Omental fat pad (tissue), 4 donors: ENCODE measurements around the gene GLYAT. TPM values are rescaled to one million over a fixed set of nuclear protein-coding genes. Genes with fewer than 3 reads are reported as not detected.

Experiments
- ATAC-seq: fragments of 150-250 bp; one replicate; pipeline ENCODE4 v1.9.1; 2016; ENCODE audit warnings: mild to moderate bottlenecking, moderate library complexity; ENCODE audit not compliant: low FRiP score
- DNase-seq: peaks from one replicate; pipeline ENCODE4 v3.0.0-alpha.2; 2019; ENCODE audit warnings: low spot score
- total RNA-seq, 4 donors: library from RNA; depleted of rRNA; stranded (reverse); fragments of >200 nt; gene quantifications; one replicate each; pipeline ENCODE4 v1.1.0, GENCODE V29; 2016
- TF ChIP-seq, protein P1 (sequence below), 3 donors: fragments of 450-650 bp; IDR thresholded peaks; one replicate each; pipeline ENCODE4 v1.5.1; 2016 to 2017; ENCODE audit warnings: antibody characterized with exemption in 3 of 3, mild to moderate bottlenecking in 3 of 3, moderate library complexity in 2 of 3

Gene GLYAT
- total RNA-seq, 4 donors from 2014 or later, result 1.2 to 4.9 (median 3.8) TPM

DNA sequence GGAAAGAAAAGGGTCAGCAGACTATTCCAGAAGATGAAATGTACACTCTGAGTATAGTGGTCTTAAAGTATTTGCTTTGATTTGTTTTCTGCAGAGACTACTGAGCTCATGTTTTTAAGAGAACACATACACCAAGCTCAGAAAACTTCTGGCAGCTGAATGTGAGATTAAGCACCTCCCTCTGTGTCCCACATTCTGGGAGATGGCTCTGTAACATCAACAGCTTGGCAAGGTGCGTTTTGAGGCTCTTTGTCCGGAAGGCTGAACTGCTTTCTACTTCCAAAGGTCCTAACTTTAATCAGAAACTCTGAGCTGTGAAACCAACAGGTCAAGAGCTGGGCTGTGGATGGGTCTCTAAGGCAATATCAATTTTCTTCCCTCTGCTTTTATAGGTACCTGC lies 36.4 kb upstream of the GLYAT start:
- TF ChIP-seq, protein P1, sequence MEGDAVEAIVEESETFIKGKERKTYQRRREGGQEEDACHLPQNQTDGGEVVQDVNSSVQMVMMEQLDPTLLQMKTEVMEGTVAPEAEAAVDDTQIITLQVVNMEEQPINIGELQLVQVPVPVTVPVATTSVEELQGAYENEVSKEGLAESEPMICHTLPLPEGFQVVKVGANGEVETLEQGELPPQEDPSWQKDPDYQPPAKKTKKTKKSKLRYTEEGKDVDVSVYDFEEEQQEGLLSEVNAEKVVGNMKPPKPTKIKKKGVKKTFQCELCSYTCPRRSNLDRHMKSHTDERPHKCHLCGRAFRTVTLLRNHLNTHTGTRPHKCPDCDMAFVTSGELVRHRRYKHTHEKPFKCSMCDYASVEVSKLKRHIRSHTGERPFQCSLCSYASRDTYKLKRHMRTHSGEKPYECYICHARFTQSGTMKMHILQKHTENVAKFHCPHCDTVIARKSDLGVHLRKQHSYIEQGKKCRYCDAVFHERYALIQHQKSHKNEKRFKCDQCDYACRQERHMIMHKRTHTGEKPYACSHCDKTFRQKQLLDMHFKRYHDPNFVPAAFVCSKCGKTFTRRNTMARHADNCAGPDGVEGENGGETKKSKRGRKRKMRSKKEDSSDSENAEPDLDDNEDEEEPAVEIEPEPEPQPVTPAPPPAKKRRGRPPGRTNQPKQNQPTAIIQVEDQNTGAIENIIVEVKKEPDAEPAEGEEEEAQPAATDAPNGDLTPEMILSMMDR (IDR thresholded peaks at IDR 0.05), result no peak
- DNase-seq (no peak), ATAC-seq (no peak)

DNA sequence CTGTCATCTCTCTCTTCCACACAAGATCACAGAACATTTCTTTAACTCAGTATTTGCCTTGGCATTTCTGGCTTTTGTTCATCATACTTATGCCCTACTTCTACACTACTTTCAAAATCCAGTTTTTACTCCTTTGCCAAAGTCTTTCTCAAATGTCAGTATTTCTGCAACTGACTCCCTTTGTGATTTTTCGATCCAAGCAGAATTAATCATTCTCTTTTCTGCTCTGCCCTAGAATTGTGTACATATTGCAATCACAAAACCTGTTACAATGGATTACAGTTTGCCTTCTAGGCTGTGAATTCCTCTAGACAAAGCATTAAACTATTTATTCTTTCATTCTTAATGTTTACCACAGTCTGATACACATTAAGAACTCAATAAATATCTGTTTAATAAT lies 33.3 kb upstream of the GLYAT start:
- ATAC-seq, result no peak
- no peak for DNase-seq
- TF ChIP-seq, protein P1 (IDR thresholded peaks at IDR 0.05), result no peak

DNA sequence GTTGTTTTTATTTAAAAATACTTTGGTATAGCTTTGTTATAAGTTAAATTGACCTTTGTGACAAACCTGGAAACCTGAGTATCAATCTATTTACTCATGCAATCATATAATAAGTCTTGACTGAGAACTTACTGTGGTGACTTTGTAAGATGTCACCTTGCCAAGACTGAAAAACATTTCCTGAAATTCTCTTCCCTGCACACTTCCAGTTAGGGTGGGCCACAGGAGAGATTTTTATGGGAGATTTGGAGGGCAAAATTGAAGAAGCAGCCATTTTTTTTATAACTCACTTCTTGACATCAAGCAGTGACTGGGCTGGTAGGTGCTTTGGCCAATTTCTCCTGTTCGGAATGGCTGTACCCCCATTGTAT lies 31.4 kb upstream of the GLYAT start:
- no peak for ATAC-seq

DNA sequence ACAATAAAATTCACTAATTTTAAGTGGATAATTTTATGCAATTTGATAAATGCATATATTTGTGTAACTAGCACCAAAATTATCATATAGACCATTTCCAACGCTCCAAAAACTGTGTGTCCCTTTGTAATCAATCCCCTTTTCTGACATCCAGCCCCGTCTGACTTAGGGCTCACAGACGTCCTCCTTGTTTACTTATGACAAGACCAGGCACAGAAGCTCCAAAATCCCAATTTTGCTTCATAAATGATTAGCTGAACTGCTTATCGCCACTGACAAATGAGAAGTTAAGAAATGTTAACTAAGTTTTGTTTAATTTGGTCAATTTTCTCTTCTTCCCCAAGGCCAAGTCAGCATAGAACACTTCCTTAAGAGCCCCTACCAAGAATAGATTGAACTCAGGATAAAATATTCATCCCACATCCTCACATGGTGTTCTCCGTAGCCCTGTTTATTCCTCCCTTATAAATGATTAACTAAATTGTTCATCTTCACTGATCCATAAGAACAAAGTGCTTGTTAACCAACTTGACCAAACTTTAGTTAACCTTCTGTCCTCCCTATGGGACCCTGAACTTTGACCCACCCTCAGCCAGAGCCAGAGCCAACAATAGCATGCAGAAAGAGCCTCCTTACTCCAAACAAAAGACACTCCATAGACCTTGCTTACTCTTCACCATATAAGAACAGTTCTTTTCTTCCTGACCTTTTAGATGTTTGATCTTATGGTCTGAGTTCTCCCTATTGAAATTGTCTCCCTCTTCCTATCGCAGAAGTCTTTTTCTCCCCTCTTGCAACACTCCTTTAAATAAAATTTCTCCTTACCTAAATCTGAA lies 30.8 kb upstream of the GLYAT start:
- TF ChIP-seq, protein P1 (IDR thresholded peaks at IDR 0.05), result no peak
- DNase-seq, result no peak
- no peak for ATAC-seq

More for the DNA sequence above, 31.4 kb upstream of the GLYAT start:
- TF ChIP-seq, protein P1 (IDR thresholded peaks at IDR 0.05), result no peak
- DNase-seq, result no peak

DNA sequence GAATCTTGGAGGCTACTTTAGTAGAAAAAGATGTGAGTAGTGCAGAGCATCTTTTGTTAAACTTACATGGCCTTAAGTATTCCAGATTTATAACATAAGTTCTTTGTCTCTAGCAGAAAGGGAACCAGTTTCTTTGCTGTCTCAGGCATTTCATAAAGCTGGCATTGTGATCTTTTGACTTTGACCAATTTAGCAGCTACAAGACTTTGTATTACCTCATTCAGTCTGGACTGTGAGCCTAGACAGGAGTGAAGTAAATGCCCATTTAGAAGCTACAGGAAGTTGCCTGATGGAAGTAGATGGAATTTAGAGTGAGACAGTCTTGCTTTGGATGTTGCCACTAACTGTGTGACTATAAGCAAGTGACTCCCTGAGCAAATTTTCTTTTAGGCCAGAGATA lies 25.7 kb upstream of the GLYAT start:
- DNase-seq, result no peak

DNA sequence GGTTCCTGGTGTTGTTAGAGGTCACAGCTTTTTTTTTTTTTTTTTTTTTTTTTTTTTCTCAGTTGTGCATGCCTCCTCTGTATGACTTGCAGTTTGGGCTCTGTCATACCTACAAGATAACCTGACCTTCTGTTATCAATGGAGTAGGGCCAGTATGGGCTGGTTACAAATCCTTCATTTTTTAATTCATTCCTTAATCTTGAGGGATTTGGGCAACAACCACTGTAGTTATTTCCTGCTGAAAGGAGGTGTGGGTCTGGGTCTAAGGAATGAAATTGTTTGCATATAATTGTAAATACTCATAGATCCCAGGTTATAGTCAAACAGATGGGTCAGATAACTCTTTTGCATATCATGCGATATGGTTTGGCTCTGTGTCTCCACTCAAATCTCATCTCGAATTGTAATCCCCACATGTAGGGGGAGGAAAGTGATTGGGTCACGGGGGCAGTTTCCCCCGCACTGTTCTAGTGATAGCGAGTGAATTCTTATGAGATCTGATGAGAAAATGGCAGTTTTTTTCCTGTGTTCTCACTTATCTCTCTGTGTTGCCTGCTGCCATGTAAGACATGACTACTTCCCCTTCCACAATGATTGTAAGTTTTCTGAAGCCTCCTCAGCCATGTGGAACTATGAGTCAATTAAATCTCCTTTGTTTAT lies 14.1 kb upstream of the GLYAT start:
- DNase-seq, result no peak
- no peak for ATAC-seq
- TF ChIP-seq, protein P1 (IDR thresholded peaks at IDR 0.05), result no peak

More for the DNA sequence above, 25.7 kb upstream of the GLYAT start:
- TF ChIP-seq, protein P1 (IDR thresholded peaks at IDR 0.05), result no peak
- ATAC-seq, result no peak
